ENCODE data around the gene FOXM1.

The FOXM1 gene

DNA sequence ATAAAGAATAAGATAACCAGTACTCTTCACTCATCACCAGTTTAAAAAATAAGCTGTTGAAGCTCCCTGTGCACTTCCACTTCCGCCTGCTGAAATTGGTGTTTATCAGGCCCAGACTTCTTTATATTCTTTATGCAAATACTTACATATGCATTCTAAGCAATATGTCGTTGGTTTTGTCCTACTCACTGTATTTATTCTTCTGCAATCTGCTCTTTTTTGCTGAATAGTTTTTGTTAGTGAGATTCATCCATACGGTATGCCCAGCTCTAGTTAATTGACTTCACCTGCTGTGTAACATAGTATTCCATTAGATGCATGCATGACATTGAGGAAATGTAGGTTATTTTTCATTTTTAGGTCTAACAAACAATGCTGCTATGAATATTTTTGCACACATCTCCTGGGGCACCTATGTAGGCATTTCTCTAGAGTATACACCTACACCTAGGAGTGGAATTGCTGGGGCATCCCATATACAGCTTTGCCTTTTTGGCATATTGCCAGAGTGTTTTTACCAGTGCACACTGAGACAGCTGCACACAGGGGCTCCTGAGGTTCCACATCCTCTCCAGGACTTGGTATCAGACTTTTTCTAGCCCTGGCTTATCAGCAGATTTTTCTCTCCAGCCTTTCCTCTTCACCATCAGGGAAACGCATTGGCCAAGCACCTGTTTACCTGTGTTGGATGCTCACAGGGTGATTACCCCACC, 41.1 kb downstream of the FOXM1 start:
- no peak for TF ChIP-seq EZH2 (IDR thresholded peaks at IDR 0.05; ENCODE audit: borderline replicate concordance, low read depth, low read length, severe bottlenecking)
- TF ChIP-seq, protein P1, sequence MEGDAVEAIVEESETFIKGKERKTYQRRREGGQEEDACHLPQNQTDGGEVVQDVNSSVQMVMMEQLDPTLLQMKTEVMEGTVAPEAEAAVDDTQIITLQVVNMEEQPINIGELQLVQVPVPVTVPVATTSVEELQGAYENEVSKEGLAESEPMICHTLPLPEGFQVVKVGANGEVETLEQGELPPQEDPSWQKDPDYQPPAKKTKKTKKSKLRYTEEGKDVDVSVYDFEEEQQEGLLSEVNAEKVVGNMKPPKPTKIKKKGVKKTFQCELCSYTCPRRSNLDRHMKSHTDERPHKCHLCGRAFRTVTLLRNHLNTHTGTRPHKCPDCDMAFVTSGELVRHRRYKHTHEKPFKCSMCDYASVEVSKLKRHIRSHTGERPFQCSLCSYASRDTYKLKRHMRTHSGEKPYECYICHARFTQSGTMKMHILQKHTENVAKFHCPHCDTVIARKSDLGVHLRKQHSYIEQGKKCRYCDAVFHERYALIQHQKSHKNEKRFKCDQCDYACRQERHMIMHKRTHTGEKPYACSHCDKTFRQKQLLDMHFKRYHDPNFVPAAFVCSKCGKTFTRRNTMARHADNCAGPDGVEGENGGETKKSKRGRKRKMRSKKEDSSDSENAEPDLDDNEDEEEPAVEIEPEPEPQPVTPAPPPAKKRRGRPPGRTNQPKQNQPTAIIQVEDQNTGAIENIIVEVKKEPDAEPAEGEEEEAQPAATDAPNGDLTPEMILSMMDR (IDR thresholded peaks at IDR 0.05; ENCODE audit: borderline replicate concordance, extremely low read depth, low read length, poor library complexity, severe bottlenecking) = no peak
- H2AFZ ChIP-seq (ENCODE audit: low read depth, low read length) = no peak overlapping the region
- H3K9me3 ChIP-seq (ENCODE audit: insufficient read depth, low read length, severe bottlenecking) = no peaks in the 10 kb centered on the region
- peaks cover 11% of the 10 kb centered on the region; the same call in 1 of the 2 replicates for H3K36me3 ChIP-seq (ENCODE audit: insufficient read depth, low read length)
- H3K79me2 ChIP-seq (ENCODE audit: insufficient read depth, low read length) = no peaks in the 10 kb centered on the region
- H3K4me2 ChIP-seq (ENCODE audit: insufficient read depth, low read length) = no peak overlapping the region
- no peaks in the 10 kb centered on the region for H3K4me1 ChIP-seq (ENCODE audit: insufficient read depth, low read length)
- ATAC-seq (ENCODE audit: insufficient read depth, low read depth) (no peak), DNase-seq (no peak)
- no peak overlapping the region for H3K4me3 ChIP-seq (ENCODE audit: low read depth in 1 of 2, low read length in 2 of 2)
- no peak overlapping the region for H3K9ac ChIP-seq (ENCODE audit: low read depth, low read length)
- H4K20me1 ChIP-seq (ENCODE audit: insufficient read depth, low read length) = no peaks in the 10 kb centered on the region
- no peaks in the 10 kb centered on the region for H3K27me3 ChIP-seq (ENCODE audit: insufficient read depth, low read length, poor library complexity)
- no peak overlapping the region for H3K27ac ChIP-seq (ENCODE audit: low read length)

DNA sequence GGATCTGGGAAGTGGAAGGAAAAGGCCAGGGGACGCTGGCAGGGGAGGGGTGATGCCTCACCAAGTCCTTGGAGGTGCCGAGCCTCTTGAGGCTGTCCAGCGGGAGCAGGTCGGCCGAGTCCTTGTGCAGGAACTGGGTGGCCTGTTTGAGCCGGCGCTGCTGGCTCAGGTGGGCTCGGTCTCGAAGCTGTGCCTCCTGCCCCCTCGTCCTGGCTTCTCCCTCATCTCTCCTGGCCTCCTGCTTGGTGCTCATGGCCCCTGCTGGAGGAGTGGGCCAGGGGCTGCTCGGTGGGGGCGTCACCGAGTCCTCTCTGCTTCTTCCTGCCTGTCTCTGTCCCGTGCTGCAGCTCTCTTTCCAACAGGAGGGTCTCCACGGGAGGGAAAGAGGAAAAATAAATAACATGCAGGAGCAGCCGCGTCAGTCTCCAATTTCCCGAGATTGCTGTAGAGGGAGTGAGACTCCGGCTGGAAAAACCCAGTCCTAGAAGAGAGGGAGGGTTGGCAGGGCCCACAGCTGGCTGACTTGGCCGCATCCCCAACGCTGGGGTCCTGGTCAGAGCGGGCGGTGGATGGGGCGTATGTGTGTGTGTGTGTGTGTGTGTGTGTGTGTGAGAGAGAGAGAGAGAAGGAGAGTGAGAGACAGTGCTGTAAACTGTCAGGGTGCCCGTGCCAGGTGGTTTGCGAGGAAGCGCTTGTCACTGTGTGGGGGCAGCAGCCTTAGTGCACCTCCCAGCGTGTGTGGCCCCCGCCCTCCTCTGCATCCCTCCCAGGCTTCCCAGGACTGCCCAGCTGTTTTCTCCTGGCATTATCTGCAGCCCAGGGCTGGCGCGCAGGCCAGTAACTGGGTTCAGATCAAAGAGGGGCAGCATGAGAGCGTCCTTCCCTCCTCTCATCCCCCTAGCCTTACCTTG, 42.1 kb downstream of the FOXM1 start, which contains the start of gene NRIP2:
Gene NRIP2, minus strand, starts transcription at position 455 of the 911 bp plus-strand sequence. Its CDS starts 52 bp downstream, at position 403.
- Histone ChIP-seq H3K9ac (ENCODE audit: low read depth, low read length) (no peak within 1 kb of the TSS), H3K36me3 (ENCODE audit: insufficient read depth, low read length) (peaks cover 15% of the 10 kb centered on the region; the same call in 1 of the 2 replicates), H2AFZ (ENCODE audit: low read depth, low read length) (no peak within 1 kb of the TSS), H4K20me1 (ENCODE audit: insufficient read depth, low read length) (no peaks in the 10 kb centered on the region), H3K27ac (ENCODE audit: low read length) (no peak within 1 kb of the TSS), H3K27me3 (ENCODE audit: insufficient read depth, low read length, poor library complexity) (no peaks in the 10 kb centered on the region), H3K9me3 (ENCODE audit: insufficient read depth, low read length, severe bottlenecking) (no peaks in the 10 kb centered on the region), H3K79me2 (ENCODE audit: insufficient read depth, low read length) (no peaks in the 10 kb centered on the region), H3K4me3 (ENCODE audit: low read depth in 1 of 2, low read length in 2 of 2) (no peak within 1 kb of the TSS), H3K4me1 (ENCODE audit: insufficient read depth, low read length) (no peaks in the 10 kb centered on the region), H3K4me2 (ENCODE audit: insufficient read depth, low read length) (no peak within 1 kb of the TSS)
- no peak; the same call in 2 of the 3 replicates for ATAC-seq (ENCODE audit: insufficient read depth, low read depth)
- TF ChIP-seq, protein P1 (IDR thresholded peaks at IDR 0.05; ENCODE audit: borderline replicate concordance, extremely low read depth, low read length, poor library complexity, severe bottlenecking) = no peak
- no peak for TF ChIP-seq EZH2 (IDR thresholded peaks at IDR 0.05; ENCODE audit: borderline replicate concordance, low read depth, low read length, severe bottlenecking)
- no peak for DNase-seq

DNA sequence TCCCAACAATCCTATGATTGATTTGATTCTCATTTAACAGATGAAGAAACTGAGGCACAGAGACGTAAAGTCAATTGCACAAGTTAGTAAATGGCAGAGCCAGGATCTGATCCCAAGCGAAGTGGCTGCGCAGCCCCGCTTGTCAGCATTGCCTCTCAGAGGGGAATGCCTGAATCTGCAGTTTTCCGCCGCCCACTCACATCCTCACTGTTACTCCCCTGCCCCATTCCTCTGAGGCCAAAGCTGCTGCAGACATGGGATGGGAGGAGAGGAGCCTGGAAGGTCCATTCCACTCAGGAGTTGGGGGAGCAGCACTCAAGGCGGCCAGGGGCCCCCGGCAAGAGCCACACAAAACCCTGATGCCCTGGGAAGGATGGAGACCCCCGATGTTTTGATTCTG, 43.2 kb downstream of the FOXM1 start:
- Histone ChIP-seq H3K4me2 (ENCODE audit: insufficient read depth, low read length) (no peak overlapping the region), H3K9me3 (ENCODE audit: insufficient read depth, low read length, severe bottlenecking) (no peaks in the 10 kb centered on the region), H3K4me1 (ENCODE audit: insufficient read depth, low read length) (no peaks in the 10 kb centered on the region), H3K27ac (ENCODE audit: low read length) (no peak overlapping the region), H3K4me3 (ENCODE audit: low read depth in 1 of 2, low read length in 2 of 2) (no peak overlapping the region), H3K79me2 (ENCODE audit: insufficient read depth, low read length) (no peaks in the 10 kb centered on the region), H3K36me3 (ENCODE audit: insufficient read depth, low read length) (peaks cover 10% of the 10 kb centered on the region; the same call in 1 of the 2 replicates), H2AFZ (ENCODE audit: low read depth, low read length) (no peak overlapping the region), H4K20me1 (ENCODE audit: insufficient read depth, low read length) (no peaks in the 10 kb centered on the region), H3K9ac (ENCODE audit: low read depth, low read length) (no peak overlapping the region), H3K27me3 (ENCODE audit: insufficient read depth, low read length, poor library complexity) (no peaks in the 10 kb centered on the region)
- TF ChIP-seq EZH2 (IDR thresholded peaks at IDR 0.05; ENCODE audit: borderline replicate concordance, low read depth, low read length, severe bottlenecking) = no peak
- TF ChIP-seq, protein P1 (IDR thresholded peaks at IDR 0.05; ENCODE audit: borderline replicate concordance, extremely low read depth, low read length, poor library complexity, severe bottlenecking) = no peak
- ATAC-seq (ENCODE audit: insufficient read depth, low read depth) = no peak
- DNase-seq = no peak
